H1 (cell line): Measurements from ENCODE around the gene NPIPB8.
"Not testable (repeated sequence)": the region's sequence is repeated elsewhere in the genome, so short reads cannot be mapped to it uniquely, and the experiment has no call there.

Experiments
- BACH1 ChIP-seq: IDR thresholded peaks from 2 replicates; pipeline ENCODE4 v1.6.1; 2012; ENCODE audit warnings: low read length, improper control_type of control experiment
- CHD2 ChIP-seq: IDR thresholded peaks from 2 replicates; pipeline ENCODE4 v1.6.1; 2012; ENCODE audit warnings: low read length, improper control_type of control experiment
- CREB1 ChIP-seq: IDR thresholded peaks from 2 replicates; pipeline ENCODE4 v1.6.1; 2012; ENCODE audit warnings: inconsistent platforms
- CTCF ChIP-seq, 3 experiments: IDR thresholded peaks; 1 replicate in 2 of 3; 2 replicates in 1 of 3; pipeline versions ENCODE4 v1.5.1 to v1.6.1; 2011; ENCODE audit warnings: low read length in 3 of 3, mild to moderate bottlenecking in 3 of 3, inconsistent platforms in 2 of 3, low read depth in 1 of 3, moderate library complexity in 1 of 3; ENCODE audit not compliant: insufficient read depth in 1 of 3; ENCODE audit errors: control extremely low read depth in 1 of 3
- EZH2 ChIP-seq: fragments of 200-600 bp; sonication (generic); IDR thresholded peaks from 2 replicates; pipeline ENCODE4 v1.7.1; 2012; ENCODE audit warnings: low read depth, mild to moderate bottlenecking, moderate library complexity, low read length, inconsistent platforms; ENCODE audit not compliant: severe bottlenecking
- HDAC2 ChIP-seq, 2 experiments: fragments of 300-600 bp in 1 of 2; sonication (generic) in 1 of 2; IDR thresholded peaks; 2 replicates each; pipeline ENCODE4 v1.6.1; 2011 to 2012; ENCODE audit warnings: low read depth in 2 of 2, low read length in 2 of 2, mild to moderate bottlenecking in 2 of 2, moderate library complexity in 2 of 2, borderline replicate concordance in 1 of 2, inconsistent platforms in 1 of 2
- KDM1A ChIP-seq: fragments of 200-600, 300-600 bp; sonication (generic); IDR thresholded peaks from 2 replicates; pipeline ENCODE4 v1.7.1; 2016; ENCODE audit warnings: mild to moderate bottlenecking, low read length, borderline replicate concordance
- POLR2A ChIP-seq, 2 experiments: IDR thresholded peaks; 1 replicate in 1 of 2; 2 replicates in 1 of 2; pipeline ENCODE4 v1.6.1; 2011; ENCODE audit warnings: low read depth in 2 of 2, low read length in 2 of 2, mild to moderate bottlenecking in 2 of 2; ENCODE audit errors: control extremely low read depth in 1 of 2
- RFX5 ChIP-seq: IDR thresholded peaks from 2 replicates; pipeline ENCODE4 v1.6.1; 2011; ENCODE audit warnings: low read depth, low read length, improper control_type of control experiment, borderline replicate concordance
- RNF2 ChIP-seq: fragments of 200-900, 300-1000 bp; sonication (generic); IDR thresholded peaks from 2 replicates; pipeline ENCODE4 v1.7.1; 2016; ENCODE audit warnings: borderline replicate concordance, low read depth, mild to moderate bottlenecking, antibody characterized with exemption, low read length; ENCODE audit not compliant: poor library complexity, severe bottlenecking; ENCODE audit errors: missing control alignments
- TCF12 ChIP-seq: IDR thresholded peaks from 2 replicates; pipeline ENCODE4 v1.6.1; 2011; ENCODE audit warnings: low read depth, mild to moderate bottlenecking, low read length
- USF2 ChIP-seq: IDR thresholded peaks from 2 replicates; pipeline ENCODE4 v1.6.1; 2011; ENCODE audit warnings: low read length, improper control_type of control experiment
- YY1 ChIP-seq: IDR thresholded peaks from 2 replicates; pipeline ENCODE4 v1.6.1; 2011; ENCODE audit warnings: low read depth, mild to moderate bottlenecking, low read length
- TF ChIP-seq, protein P1 (sequence below): IDR thresholded peaks from 2 replicates; pipeline ENCODE4 v1.6.1; 2012; ENCODE audit warnings: inconsistent platforms

- TF ChIP-seq, protein P1, sequence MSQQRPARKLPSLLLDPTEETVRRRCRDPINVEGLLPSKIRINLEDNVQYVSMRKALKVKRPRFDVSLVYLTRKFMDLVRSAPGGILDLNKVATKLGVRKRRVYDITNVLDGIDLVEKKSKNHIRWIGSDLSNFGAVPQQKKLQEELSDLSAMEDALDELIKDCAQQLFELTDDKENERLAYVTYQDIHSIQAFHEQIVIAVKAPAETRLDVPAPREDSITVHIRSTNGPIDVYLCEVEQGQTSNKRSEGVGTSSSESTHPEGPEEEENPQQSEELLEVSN, result not testable (repeated sequence)
- TF ChIP-seq CTCF (IDR thresholded peaks at IDR 0.05; ENCODE audit: control extremely low read depth in 1 of 3, insufficient read depth in 1 of 3, low read depth in 1 of 3, low read length in 3 of 3); HDAC2 (IDR thresholded peaks at IDR 0.05; ENCODE audit: borderline replicate concordance in 1 of 2, low read depth in 2 of 2, low read length in 2 of 2); RFX5; YY1; CHD2; KDM1A; TCF12; RNF2; POLR2A (IDR thresholded peaks at IDR 0.05; ENCODE audit: control extremely low read depth in 1 of 2, low read depth in 2 of 2, low read length in 2 of 2); USF2; EZH2; BACH1; CREB1: not testable (repeated sequence)
Observed at GRCh38 chr16:28689425-28689824, 51.6 kb downstream of the NPIPB8 start.
